SK-N-SH (cell line): Measurements from ENCODE around the gene UCKL1.
A peak's percentile ranks its signal among the peaks of the same experiment; 100 is the strongest.

Experiments used
- CHD2 ChIP-seq: fragments of 150-350 bp; IDR thresholded peaks from 2 replicates; pipeline ENCODE4 v1.6.1; 2018; ENCODE audit warnings: low read length; ENCODE audit not compliant: partially characterized antibody
- CTCF ChIP-seq: fragments of 200-600 bp; sonication (generic); IDR thresholded peaks from 2 replicates; pipeline ENCODE4 v1.6.1; 2017; ENCODE audit warnings: antibody characterized with exemption, mild to moderate bottlenecking, moderate library complexity
- EP300 ChIP-seq, 2 experiments: IDR thresholded peaks; 2 replicates each; pipeline versions ENCODE4 v1.4.0 to v1.6.1; 2012; ENCODE audit warnings: borderline replicate concordance in 1 of 2, low read depth in 1 of 2, low read length in 1 of 2
- FOSL2 ChIP-seq: IDR thresholded peaks from 2 replicates; pipeline ENCODE4 v1.4.0; 2012; ENCODE audit warnings: low read depth, mild to moderate bottlenecking, moderate library complexity, borderline replicate concordance
- FOXM1 ChIP-seq: IDR thresholded peaks from 2 replicates; pipeline ENCODE4 v1.4.0; 2012; ENCODE audit warnings: low read depth, mild to moderate bottlenecking
- GABPA ChIP-seq: IDR thresholded peaks from 2 replicates; pipeline ENCODE4 v1.4.0; 2012; ENCODE audit warnings: low read depth, mild to moderate bottlenecking
- POLR2AphosphoS5 ChIP-seq: IDR thresholded peaks from 2 replicates; pipeline ENCODE4 v1.6.1; 2012; ENCODE audit warnings: low read depth, low read length
- RAD21 ChIP-seq: IDR thresholded peaks from 2 replicates; pipeline ENCODE4 v1.6.1; 2012; ENCODE audit warnings: mild to moderate bottlenecking, low read length
- TCF12 ChIP-seq: IDR thresholded peaks from 2 replicates; pipeline ENCODE4 v1.4.0; 2012

DNA sequence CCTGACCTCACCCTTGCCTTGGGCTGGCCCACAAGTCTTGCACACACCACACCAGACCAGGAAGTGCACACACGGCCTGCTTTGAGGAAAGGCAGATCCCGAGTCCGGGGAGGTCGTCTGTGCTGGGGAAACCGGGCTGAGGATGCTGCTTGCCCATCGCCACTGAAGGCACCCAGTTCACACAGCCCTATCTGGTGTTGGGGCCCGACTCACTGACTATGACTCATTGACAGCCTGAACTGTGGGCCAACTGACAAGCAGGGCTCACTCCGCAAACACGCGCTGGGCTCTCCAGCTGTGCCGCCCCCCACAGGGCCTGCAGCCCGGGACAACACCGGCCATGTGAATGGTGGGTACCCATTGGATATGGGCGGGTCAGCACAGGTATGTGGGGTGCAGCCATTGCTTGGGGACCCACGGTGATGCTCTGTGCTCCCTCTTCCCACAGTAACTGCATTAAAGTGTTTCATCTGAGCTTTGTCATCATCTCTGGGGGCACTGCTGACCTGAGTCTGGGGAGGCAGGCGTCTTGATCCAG, 21.6 kb upstream of the UCKL1 start:
- TF ChIP-seq FOSL2 (peak; percentile 72; the same call in 1 of the 2 replicates), CTCF (no peak), POLR2AphosphoS5 (no peak), CHD2 (no peak), RAD21 (no peak), FOXM1 (no peak), EP300 (IDR thresholded peaks at IDR 0.05; ENCODE audit: borderline replicate concordance in 1 of 2, low read depth in 1 of 2, low read length in 1 of 2) (no peak), GABPA (no peak), TCF12 (peak; percentile 33; the same call in 1 of the 2 replicates)
